OCI-LY3 (cell line): ENCODE data around the gene RPUSD3.

ENCODE experiments used
- EZH2phosphoT487 ChIP-seq: fragments of 200-600 bp; shearing (Covaris generic); IDR thresholded peaks from 2 replicates; pipeline ENCODE4 v1.6.1; 2018; ENCODE audit warnings: antibody characterized with exemption, mixed run types, low read depth
- TF ChIP-seq, protein P1 (sequence below): fragments of 200-600, 300-600 bp; sonication (generic); IDR thresholded peaks from 2 replicates; pipeline ENCODE4 v1.5.1; 2014; ENCODE audit warnings: antibody characterized with exemption, low read length, low read depth

DNA sequence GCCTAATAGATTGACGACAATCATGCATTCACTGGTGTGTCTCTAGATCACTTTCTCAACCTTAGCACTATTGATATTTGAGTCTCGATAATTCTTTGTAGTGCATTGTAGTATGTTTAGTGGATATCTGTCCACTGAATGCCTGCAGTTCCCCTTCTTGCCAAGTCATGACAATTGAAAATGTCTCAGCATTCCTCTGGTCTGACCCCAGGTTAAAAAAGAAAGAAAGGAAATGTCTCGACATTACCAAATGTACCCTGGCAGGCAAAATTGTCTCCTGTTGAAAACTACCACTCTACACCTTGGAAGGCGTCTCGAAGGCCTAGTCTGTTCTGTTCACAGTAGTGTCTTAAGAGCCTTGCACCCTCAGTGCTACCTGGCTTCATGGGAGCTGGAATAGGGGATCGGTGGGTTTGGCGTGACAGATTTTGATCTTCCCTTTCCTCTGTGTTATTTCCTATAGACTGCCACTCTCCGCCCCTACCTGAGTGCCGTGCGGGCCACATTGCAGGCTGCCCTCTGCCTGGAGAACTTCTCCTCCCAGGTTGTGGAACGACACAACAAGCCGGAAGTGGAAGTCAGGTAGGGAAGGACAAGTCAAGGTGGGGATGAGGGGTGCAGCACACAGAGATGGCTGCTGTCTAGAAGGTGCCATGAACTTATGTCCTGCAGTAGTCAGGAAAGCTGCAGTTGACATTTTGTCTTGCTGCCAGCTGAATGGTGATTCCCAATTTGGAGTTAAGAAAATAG, 46.4 kb downstream of the RPUSD3 start:
- TF ChIP-seq, protein P1, sequence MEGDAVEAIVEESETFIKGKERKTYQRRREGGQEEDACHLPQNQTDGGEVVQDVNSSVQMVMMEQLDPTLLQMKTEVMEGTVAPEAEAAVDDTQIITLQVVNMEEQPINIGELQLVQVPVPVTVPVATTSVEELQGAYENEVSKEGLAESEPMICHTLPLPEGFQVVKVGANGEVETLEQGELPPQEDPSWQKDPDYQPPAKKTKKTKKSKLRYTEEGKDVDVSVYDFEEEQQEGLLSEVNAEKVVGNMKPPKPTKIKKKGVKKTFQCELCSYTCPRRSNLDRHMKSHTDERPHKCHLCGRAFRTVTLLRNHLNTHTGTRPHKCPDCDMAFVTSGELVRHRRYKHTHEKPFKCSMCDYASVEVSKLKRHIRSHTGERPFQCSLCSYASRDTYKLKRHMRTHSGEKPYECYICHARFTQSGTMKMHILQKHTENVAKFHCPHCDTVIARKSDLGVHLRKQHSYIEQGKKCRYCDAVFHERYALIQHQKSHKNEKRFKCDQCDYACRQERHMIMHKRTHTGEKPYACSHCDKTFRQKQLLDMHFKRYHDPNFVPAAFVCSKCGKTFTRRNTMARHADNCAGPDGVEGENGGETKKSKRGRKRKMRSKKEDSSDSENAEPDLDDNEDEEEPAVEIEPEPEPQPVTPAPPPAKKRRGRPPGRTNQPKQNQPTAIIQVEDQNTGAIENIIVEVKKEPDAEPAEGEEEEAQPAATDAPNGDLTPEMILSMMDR = no peak
- TF ChIP-seq EZH2phosphoT487 = no peak
